Endodermal cell (in vitro differentiated cells): Measurements from ENCODE around the gene IDI1. TPM values are rescaled to one million over a fixed set of nuclear protein-coding genes. Genes with fewer than 3 reads are reported as not detected.
A peak's percentile ranks its signal among the peaks of the same experiment; 100 is the strongest.

Experiments used
- DNase-seq: peaks from one replicate; pipeline ENCODE4 v3.0.0-alpha.2; 2017
- H3K27ac ChIP-seq: 2 replicates; pipeline ENCODE4 v1.5.1; 2013; ENCODE audit warnings: mild to moderate bottlenecking, low read depth, low read length, moderate library complexity
- H3K27me3 ChIP-seq: 2 replicates; pipeline ENCODE4 v1.6.1; 2013; ENCODE audit warnings: mild to moderate bottlenecking, low read length, moderate library complexity; ENCODE audit not compliant: insufficient read depth, control insufficient read depth, poor library complexity, severe bottlenecking
- H3K36me3 ChIP-seq: 2 replicates; pipeline ENCODE4 v1.7.0; 2013; ENCODE audit warnings: mild to moderate bottlenecking, low read length, moderate library complexity; ENCODE audit not compliant: control insufficient read depth, insufficient read depth
- H3K4me1 ChIP-seq: one replicate; pipeline ENCODE4 v1.7.0; 2013; ENCODE audit warnings: low read length; ENCODE audit not compliant: control insufficient read depth, insufficient read depth
- H3K4me3 ChIP-seq: 2 replicates; pipeline ENCODE4 v1.5.1; 2013; ENCODE audit warnings: mild to moderate bottlenecking, low read length, moderate library complexity
- H3K9ac ChIP-seq: 2 replicates; pipeline ENCODE4 v1.6.1; 2013; ENCODE audit warnings: mild to moderate bottlenecking, low read length, moderate library complexity; ENCODE audit not compliant: poor library complexity, severe bottlenecking; ENCODE audit errors: extremely low read depth
- H3K9me3 ChIP-seq: 2 replicates; pipeline ENCODE4 v1.6.1; 2013; ENCODE audit warnings: mild to moderate bottlenecking, low read length, moderate library complexity; ENCODE audit not compliant: control insufficient read depth
- H3K27ac Mint-ChIP-seq: 2 replicates; pipeline ENCODE4 v1.8.0; 2020; ENCODE audit warnings: mixed read lengths
- H3K27me3 Mint-ChIP-seq: 2 replicates; pipeline ENCODE4 v1.8.0; 2021; ENCODE audit warnings: mild to moderate bottlenecking, mixed read lengths; ENCODE audit not compliant: insufficient read depth
- H3K36me3 Mint-ChIP-seq: 2 replicates; pipeline ENCODE4 v1.8.0; 2020; ENCODE audit warnings: low read depth, mixed read lengths
- H3K4me1 Mint-ChIP-seq: 2 replicates; pipeline ENCODE4 v1.8.0; 2020; ENCODE audit warnings: mixed read lengths
- H3K4me3 Mint-ChIP-seq: 2 replicates; pipeline ENCODE4 v1.8.0; 2020; ENCODE audit warnings: mild to moderate bottlenecking, moderate library complexity, mixed read lengths
- H3K9me3 Mint-ChIP-seq: 2 replicates; pipeline ENCODE4 v1.8.0; 2020; ENCODE audit warnings: mild to moderate bottlenecking, mixed read lengths
- CTCF ChIP-seq: fragments of 200-600 bp; sonication (generic); conservative IDR thresholded peaks from 2 replicates; pipeline ENCODE4 v1.5.0; 2021; ENCODE audit warnings: antibody characterized with exemption, mild to moderate bottlenecking
- WGBS, 2 experiments: methylation state at CpG; one replicate each; pipeline versions ENCODE4 v1.1.5 to v1.1.7; 2013; ENCODE audit warnings: missing lambda C conversion rate in 2 of 2, mixed read lengths in 1 of 2; ENCODE audit not compliant: insufficient coverage in 1 of 2, insufficient read length in 1 of 2; 5-methylcytosine and 5-hydroxymethylcytosine counted together
- total RNA-seq, 2 donors: library from RNA; stranded (reverse); fragmentation: NEBNext Ultra II Directional in 1 of 2; extraction: Animal tissue kit (Norgen Biotek cat#: 25700) in 1 of 2; gene quantifications; 2 replicates in 1 of 2; 3 replicates in 1 of 2; pipeline ENCODE4 v1.2.1, GENCODE V29; 2021

IDI1 gene
- total RNA-seq, 2 donors from 2014 or later: 36.3 to 53.3 TPM

- TF ChIP-seq CTCF: no peak
- Mint-ChIP-seq H3K36me3 (no peaks in the 10 kb centered on the region), H3K9me3 (no peaks in the 10 kb centered on the region), H3K27ac (no peak overlapping the region), H3K27me3 (no peaks in the 10 kb centered on the region), H3K4me1 (no peaks in the 10 kb centered on the region), H3K4me3 (no peak overlapping the region)
- Histone ChIP-seq H3K4me3 (no peak overlapping the region), H3K27me3 (no peaks in the 10 kb centered on the region), H3K27ac (peak overlapping the region; percentile 16), H3K9ac (no peak overlapping the region), H3K36me3 (no peaks in the 10 kb centered on the region), H3K4me1 (no peaks in the 10 kb centered on the region), H3K9me3 (no peaks in the 10 kb centered on the region)
- 93 to 97% methylated on average over 4 of the region's 4 CpGs for WGBS, 2 experiments
- no peak for DNase-seq
Observed at GRCh38 chr10:1064964-1065247, 16.0 kb upstream of the IDI1 start.

- Histone ChIP-seq H3K9me3 (no peaks in the 10 kb centered on the region), H3K27me3 (no peaks in the 10 kb centered on the region), H3K36me3 (peaks cover 8% of the 10 kb centered on the region), H3K4me1 (no peaks in the 10 kb centered on the region), H3K9ac (no peak overlapping the region), H3K4me3 (no peak overlapping the region), H3K27ac (peak overlapping the region; percentile 83)
- DNase-seq: no peak
- Mint-ChIP-seq H3K4me1 (no peaks in the 10 kb centered on the region), H3K4me3 (no peak overlapping the region), H3K9me3 (no peaks in the 10 kb centered on the region), H3K27ac (peak overlapping the region; percentile 10), H3K27me3 (no peaks in the 10 kb centered on the region), H3K36me3 (no peaks in the 10 kb centered on the region)
- no peak for TF ChIP-seq CTCF
- WGBS, 2 experiments: 82 to 91% methylated on average over 4 to 7 of the region's 7 CpGs
Observed at GRCh38 chr10:1063232-1063865, 14.4 kb upstream of the IDI1 start.

GRCh38 chr10:1061930-1062774 is 13.2 kb upstream of the IDI1 start:
- no peaks in the 10 kb centered on the region for H3K9me3 ChIP-seq
- no peak overlapping the region for H3K27ac Mint-ChIP-seq
- no peaks in the 10 kb centered on the region for H3K27me3 Mint-ChIP-seq
- H3K4me3 ChIP-seq: no peak overlapping the region
- H3K36me3 Mint-ChIP-seq: no peaks in the 10 kb centered on the region
- WGBS, 2 experiments: 94 to 96% methylated on average over 6 to 7 of the region's 7 CpGs
- H3K36me3 ChIP-seq: peaks cover 9% of the 10 kb centered on the region
- no peaks in the 10 kb centered on the region for H3K9me3 Mint-ChIP-seq
- no peak for TF ChIP-seq CTCF
- H3K27me3 ChIP-seq: no peaks in the 10 kb centered on the region
- peaks cover 11% of the 10 kb centered on the region for H3K4me1 Mint-ChIP-seq
- H3K27ac ChIP-seq: no peak overlapping the region
- H3K4me1 ChIP-seq: no peaks in the 10 kb centered on the region
- H3K4me3 Mint-ChIP-seq: no peak overlapping the region
- no peak for DNase-seq
- H3K9ac ChIP-seq: no peak overlapping the region
